Liver (tissue), 9 donors: Measurements from ENCODE around the gene KDM3B. TPM values are rescaled to one million over a fixed set of nuclear protein-coding genes. Genes with fewer than 3 reads are reported as not detected.

Experiments
- DNase-seq: peaks from one replicate; pipeline ENCODE4 v3.0.0-alpha.2; 2017; ENCODE audit warnings: low spot score
- H3K27ac ChIP-seq, 2 donors: one replicate each; pipeline ENCODE4 v1.7.0; 2013; ENCODE audit warnings: inconsistent platforms in 2 of 2, low read length in 2 of 2, control low read depth in 1 of 2, low read depth in 1 of 2, mild to moderate bottlenecking in 1 of 2
- H3K27me3 ChIP-seq, 4 donors: one replicate each; pipeline versions ENCODE4 v1.6.1 to v1.7.0; 2013; ENCODE audit warnings: low read length in 3 of 4, inconsistent platforms in 1 of 4, mild to moderate bottlenecking in 1 of 4, moderate library complexity in 1 of 4; ENCODE audit not compliant: control insufficient read depth in 4 of 4, insufficient read depth in 4 of 4
- H3K36me3 ChIP-seq, 4 donors: one replicate each; pipeline versions ENCODE4 v1.6.1 to v1.7.0; 2013; ENCODE audit warnings: low read length in 3 of 4, mild to moderate bottlenecking in 3 of 4, low read depth in 1 of 4, moderate library complexity in 1 of 4; ENCODE audit not compliant: control insufficient read depth in 4 of 4, insufficient read depth in 3 of 4
- H3K4me1 ChIP-seq, 4 donors: one replicate each; pipeline versions ENCODE4 v1.6.1 to v1.7.0; 2013; ENCODE audit warnings: low read length in 3 of 4, mild to moderate bottlenecking in 3 of 4, moderate library complexity in 1 of 4; ENCODE audit not compliant: control insufficient read depth in 4 of 4, insufficient read depth in 4 of 4
- H3K4me3 ChIP-seq, 3 donors: one replicate each; pipeline versions ENCODE4 v1.6.1 to v1.7.0; 2013; ENCODE audit warnings: low read length in 3 of 3, control low read depth in 1 of 3, low read depth in 1 of 3, mild to moderate bottlenecking in 1 of 3
- H3K9ac ChIP-seq, 2 donors: one replicate each; pipeline ENCODE4 v1.7.0; 2013; ENCODE audit warnings: low read length in 2 of 2, mild to moderate bottlenecking in 2 of 2, moderate library complexity in 2 of 2, control low read depth in 1 of 2, low read depth in 1 of 2
- H3K9me3 ChIP-seq, 4 donors: one replicate each; pipeline versions ENCODE4 v1.6.1 to v1.7.0; 2013; ENCODE audit warnings: low read length in 3 of 4; ENCODE audit not compliant: control insufficient read depth in 4 of 4
- EGR1 ChIP-seq, 2 donors: IDR thresholded peaks; 2 replicates each; pipeline ENCODE4 v1.6.1; 2016 to 2018; ENCODE audit warnings: antibody characterized with exemption in 2 of 2, low read depth in 2 of 2
- FOXA1 ChIP-seq: IDR thresholded peaks from 2 replicates; pipeline ENCODE4 v1.6.1; 2016; ENCODE audit warnings: antibody characterized with exemption
- FOXA2 ChIP-seq: IDR thresholded peaks from 2 replicates; pipeline ENCODE4 v1.6.1; 2016; ENCODE audit warnings: antibody characterized with exemption
- GABPA ChIP-seq, 2 donors: IDR thresholded peaks in 1 of 2; conservative IDR thresholded peaks in 1 of 2; 2 replicates each; pipeline ENCODE4 v1.6.1; 2016; ENCODE audit warnings: antibody characterized with exemption in 2 of 2, mild to moderate bottlenecking in 1 of 2, moderate library complexity in 1 of 2
- HNF4A ChIP-seq, 2 donors: conservative IDR thresholded peaks; 2 replicates each; pipeline ENCODE4 v1.6.1; 2016; ENCODE audit warnings: antibody characterized with exemption in 2 of 2, mild to moderate bottlenecking in 2 of 2
- HNF4G ChIP-seq: IDR thresholded peaks from 2 replicates; pipeline ENCODE4 v1.6.1; 2016; ENCODE audit warnings: antibody characterized with exemption
- JUND ChIP-seq, 2 donors: IDR thresholded peaks; 2 replicates each; pipeline ENCODE4 v1.6.1; 2016; ENCODE audit warnings: antibody characterized with exemption in 2 of 2
- NR2F2 ChIP-seq: IDR thresholded peaks from 2 replicates; pipeline ENCODE4 v1.6.1; 2016; ENCODE audit warnings: antibody characterized with exemption
- RAD21 ChIP-seq, 2 donors: IDR thresholded peaks; 2 replicates each; pipeline ENCODE4 v1.6.1; 2016; ENCODE audit warnings: antibody characterized with exemption in 2 of 2, mild to moderate bottlenecking in 2 of 2
- RXRA ChIP-seq, 2 donors: IDR thresholded peaks; 2 replicates each; pipeline ENCODE4 v1.6.1; 2017 to 2018; ENCODE audit warnings: antibody characterized with exemption in 2 of 2, mild to moderate bottlenecking in 1 of 2
- SP1 ChIP-seq: IDR thresholded peaks from 2 replicates; pipeline ENCODE4 v1.6.1; 2018; ENCODE audit warnings: antibody characterized with exemption, mild to moderate bottlenecking
- TAF1 ChIP-seq: conservative IDR thresholded peaks from 2 replicates; pipeline ENCODE4 v1.6.1; 2016; ENCODE audit warnings: antibody characterized with exemption, mild to moderate bottlenecking
- YY1 ChIP-seq: IDR thresholded peaks from 2 replicates; pipeline ENCODE4 v1.6.1; 2016; ENCODE audit warnings: antibody characterized with exemption, mild to moderate bottlenecking
- WGBS: extraction: QIAGEN DNeasy Blood & Tissue Kit; methylation state at CpG from one replicate; pipeline ENCODE4 v1.1.7; 2013; 5-methylcytosine and 5-hydroxymethylcytosine counted together
- polyA plus RNA-seq, 2 donors: library from polyadenylated mRNA; stranded (reverse) in 1 of 2; unstranded in 1 of 2; fragments of 200-250 nt in 1 of 2; fragments of >200 nt in 1 of 2; fragmentation: Nextera tagmentation in 1 of 2; extraction: Ambion mirVana in 1 of 2; gene quantifications; one replicate each; pipeline versions ENCODE4 v1.2.1 to v1.2.3, GENCODE V29; 2013 to 2015
- total RNA-seq, 2 donors: library from RNA; depleted of rRNA; stranded (reverse); fragments of >200 nt; gene quantifications; one replicate each; pipeline ENCODE4 v1.2.3, GENCODE V29; 2014
- TF ChIP-seq, protein P1 (sequence below): IDR thresholded peaks from 2 replicates; pipeline ENCODE4 v1.6.1; 2016; ENCODE audit warnings: antibody characterized with exemption, mild to moderate bottlenecking
- TF ChIP-seq, protein P2 (sequence below): IDR thresholded peaks from 2 replicates; pipeline ENCODE4 v1.6.1; 2016; ENCODE audit warnings: antibody characterized with exemption
- TF ChIP-seq, protein P3 (sequence below): fragments of 150-350 bp; IDR thresholded peaks from 2 replicates; pipeline ENCODE4 v1.5.1; 2017; ENCODE audit warnings: improper control_type of control experiment, low read depth, low read length; ENCODE audit not compliant: missing input control
- TF ChIP-seq, protein P4 (sequence below): IDR thresholded peaks from 2 replicates; pipeline ENCODE4 v1.6.1; 2016; ENCODE audit warnings: antibody characterized with exemption
- TF ChIP-seq, protein P5 (sequence below): IDR thresholded peaks from 2 replicates; pipeline ENCODE4 v1.6.1; 2016; ENCODE audit warnings: antibody characterized with exemption
- donor health status: healthy.
- donor health status: healthy.
- donor health status: healthy.
- donor health status: healthy.
- donor health status: healthy.

The KDM3B gene
- total and polyA plus RNA-seq, 4 donors, result 6.8 to 39.6 (median 18.8) TPM

DNA sequence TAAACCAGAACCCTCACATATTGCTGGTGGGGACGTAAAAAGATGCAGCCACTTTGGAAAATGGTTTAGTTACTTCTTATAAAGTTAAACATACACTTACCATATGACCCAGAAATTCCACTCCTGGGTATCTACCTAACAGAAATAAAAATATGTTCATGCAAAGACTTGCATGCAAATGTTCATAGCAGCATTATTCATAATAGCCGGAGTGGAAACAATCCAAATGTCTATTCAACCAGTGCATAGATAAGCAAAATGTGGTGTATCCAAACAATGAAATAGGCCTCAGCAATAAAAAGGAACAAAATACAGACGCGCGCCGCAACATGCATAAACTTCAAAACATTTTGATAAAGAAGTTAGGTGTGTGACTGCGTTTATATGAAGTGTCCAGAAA, 124.4 kb downstream of the KDM3B start (continued):
- TF ChIP-seq, protein P1, sequence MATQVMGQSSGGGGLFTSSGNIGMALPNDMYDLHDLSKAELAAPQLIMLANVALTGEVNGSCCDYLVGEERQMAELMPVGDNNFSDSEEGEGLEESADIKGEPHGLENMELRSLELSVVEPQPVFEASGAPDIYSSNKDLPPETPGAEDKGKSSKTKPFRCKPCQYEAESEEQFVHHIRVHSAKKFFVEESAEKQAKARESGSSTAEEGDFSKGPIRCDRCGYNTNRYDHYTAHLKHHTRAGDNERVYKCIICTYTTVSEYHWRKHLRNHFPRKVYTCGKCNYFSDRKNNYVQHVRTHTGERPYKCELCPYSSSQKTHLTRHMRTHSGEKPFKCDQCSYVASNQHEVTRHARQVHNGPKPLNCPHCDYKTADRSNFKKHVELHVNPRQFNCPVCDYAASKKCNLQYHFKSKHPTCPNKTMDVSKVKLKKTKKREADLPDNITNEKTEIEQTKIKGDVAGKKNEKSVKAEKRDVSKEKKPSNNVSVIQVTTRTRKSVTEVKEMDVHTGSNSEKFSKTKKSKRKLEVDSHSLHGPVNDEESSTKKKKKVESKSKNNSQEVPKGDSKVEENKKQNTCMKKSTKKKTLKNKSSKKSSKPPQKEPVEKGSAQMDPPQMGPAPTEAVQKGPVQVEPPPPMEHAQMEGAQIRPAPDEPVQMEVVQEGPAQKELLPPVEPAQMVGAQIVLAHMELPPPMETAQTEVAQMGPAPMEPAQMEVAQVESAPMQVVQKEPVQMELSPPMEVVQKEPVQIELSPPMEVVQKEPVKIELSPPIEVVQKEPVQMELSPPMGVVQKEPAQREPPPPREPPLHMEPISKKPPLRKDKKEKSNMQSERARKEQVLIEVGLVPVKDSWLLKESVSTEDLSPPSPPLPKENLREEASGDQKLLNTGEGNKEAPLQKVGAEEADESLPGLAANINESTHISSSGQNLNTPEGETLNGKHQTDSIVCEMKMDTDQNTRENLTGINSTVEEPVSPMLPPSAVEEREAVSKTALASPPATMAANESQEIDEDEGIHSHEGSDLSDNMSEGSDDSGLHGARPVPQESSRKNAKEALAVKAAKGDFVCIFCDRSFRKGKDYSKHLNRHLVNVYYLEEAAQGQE, result no peak
- no peak for TF ChIP-seq RAD21 (IDR thresholded peaks at IDR 0.05)
- TF ChIP-seq, protein P2, sequence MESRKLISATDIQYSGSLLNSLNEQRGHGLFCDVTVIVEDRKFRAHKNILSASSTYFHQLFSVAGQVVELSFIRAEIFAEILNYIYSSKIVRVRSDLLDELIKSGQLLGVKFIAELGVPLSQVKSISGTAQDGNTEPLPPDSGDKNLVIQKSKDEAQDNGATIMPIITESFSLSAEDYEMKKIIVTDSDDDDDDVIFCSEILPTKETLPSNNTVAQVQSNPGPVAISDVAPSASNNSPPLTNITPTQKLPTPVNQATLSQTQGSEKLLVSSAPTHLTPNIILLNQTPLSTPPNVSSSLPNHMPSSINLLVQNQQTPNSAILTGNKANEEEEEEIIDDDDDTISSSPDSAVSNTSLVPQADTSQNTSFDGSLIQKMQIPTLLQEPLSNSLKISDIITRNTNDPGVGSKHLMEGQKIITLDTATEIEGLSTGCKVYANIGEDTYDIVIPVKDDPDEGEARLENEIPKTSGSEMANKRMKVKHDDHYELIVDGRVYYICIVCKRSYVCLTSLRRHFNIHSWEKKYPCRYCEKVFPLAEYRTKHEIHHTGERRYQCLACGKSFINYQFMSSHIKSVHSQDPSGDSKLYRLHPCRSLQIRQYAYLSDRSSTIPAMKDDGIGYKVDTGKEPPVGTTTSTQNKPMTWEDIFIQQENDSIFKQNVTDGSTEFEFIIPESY, result no peak
- TF ChIP-seq HNF4G, result no peak

DNA sequence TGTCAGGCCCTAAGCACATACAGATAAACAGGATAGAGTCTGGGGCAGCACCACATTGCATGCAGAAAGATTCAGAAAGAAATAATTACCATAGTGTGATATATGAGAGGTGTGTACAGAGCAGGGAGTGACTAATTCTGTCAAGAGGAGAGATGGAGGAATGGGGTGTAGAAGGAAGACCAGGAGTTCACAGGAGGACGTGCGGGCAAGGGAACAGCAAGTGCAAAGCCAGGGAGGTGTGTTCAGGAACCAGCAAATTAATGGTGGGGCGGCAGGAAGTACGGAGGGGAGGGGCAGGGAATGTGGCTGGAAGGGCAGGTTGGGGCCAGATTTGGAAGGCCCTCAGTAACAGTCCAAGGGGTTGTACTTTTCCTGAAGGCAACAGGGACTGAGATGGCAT, 130.2 kb downstream of the KDM3B start:
- H3K27ac ChIP-seq, result no peak overlapping the region
- H3K9me3 ChIP-seq, result no peaks in the 10 kb centered on the region
- no peaks in the 10 kb centered on the region for H3K4me1 ChIP-seq
- DNase-seq, result no peak
- no peak overlapping the region for H3K4me3 ChIP-seq
- H3K36me3 ChIP-seq, result no peaks in the 10 kb centered on the region
- TF ChIP-seq RXRA (IDR thresholded peaks at IDR 0.05), result no peak
- TF ChIP-seq TAF1, result no peak
- no peak for TF ChIP-seq FOXA1
- TF ChIP-seq, protein P3, sequence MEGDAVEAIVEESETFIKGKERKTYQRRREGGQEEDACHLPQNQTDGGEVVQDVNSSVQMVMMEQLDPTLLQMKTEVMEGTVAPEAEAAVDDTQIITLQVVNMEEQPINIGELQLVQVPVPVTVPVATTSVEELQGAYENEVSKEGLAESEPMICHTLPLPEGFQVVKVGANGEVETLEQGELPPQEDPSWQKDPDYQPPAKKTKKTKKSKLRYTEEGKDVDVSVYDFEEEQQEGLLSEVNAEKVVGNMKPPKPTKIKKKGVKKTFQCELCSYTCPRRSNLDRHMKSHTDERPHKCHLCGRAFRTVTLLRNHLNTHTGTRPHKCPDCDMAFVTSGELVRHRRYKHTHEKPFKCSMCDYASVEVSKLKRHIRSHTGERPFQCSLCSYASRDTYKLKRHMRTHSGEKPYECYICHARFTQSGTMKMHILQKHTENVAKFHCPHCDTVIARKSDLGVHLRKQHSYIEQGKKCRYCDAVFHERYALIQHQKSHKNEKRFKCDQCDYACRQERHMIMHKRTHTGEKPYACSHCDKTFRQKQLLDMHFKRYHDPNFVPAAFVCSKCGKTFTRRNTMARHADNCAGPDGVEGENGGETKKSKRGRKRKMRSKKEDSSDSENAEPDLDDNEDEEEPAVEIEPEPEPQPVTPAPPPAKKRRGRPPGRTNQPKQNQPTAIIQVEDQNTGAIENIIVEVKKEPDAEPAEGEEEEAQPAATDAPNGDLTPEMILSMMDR, result no peak
- no peak for TF ChIP-seq YY1
- no peak for TF ChIP-seq HNF4G
- TF ChIP-seq HNF4A (conservative IDR thresholded peaks at IDR 0.05), result no peak
- TF ChIP-seq FOXA2, result no peak
- no peak for TF ChIP-seq RAD21 (IDR thresholded peaks at IDR 0.05)
- TF ChIP-seq GABPA (IDR thresholded peaks at IDR 0.05 in 1 of 2, conservative IDR thresholded peaks at IDR 0.05 in 1 of 2), result no peak
- no peak for TF ChIP-seq NR2F2
- no peak for TF ChIP-seq JUND (IDR thresholded peaks at IDR 0.05)
- TF ChIP-seq, protein P4, sequence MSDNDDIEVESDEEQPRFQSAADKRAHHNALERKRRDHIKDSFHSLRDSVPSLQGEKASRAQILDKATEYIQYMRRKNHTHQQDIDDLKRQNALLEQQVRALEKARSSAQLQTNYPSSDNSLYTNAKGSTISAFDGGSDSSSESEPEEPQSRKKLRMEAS, result no peak
- no peak for TF ChIP-seq SP1
- TF ChIP-seq, protein P1, result no peak
- TF ChIP-seq EGR1 (IDR thresholded peaks at IDR 0.05; ENCODE audit: low read depth in 2 of 2), result no peak
- TF ChIP-seq, protein P2, result no peak
- TF ChIP-seq, protein P5, sequence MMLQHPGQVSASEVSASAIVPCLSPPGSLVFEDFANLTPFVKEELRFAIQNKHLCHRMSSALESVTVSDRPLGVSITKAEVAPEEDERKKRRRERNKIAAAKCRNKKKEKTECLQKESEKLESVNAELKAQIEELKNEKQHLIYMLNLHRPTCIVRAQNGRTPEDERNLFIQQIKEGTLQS, result no peak
- H3K27me3 ChIP-seq, result no peaks in the 10 kb centered on the region
- H3K9ac ChIP-seq, result no peak overlapping the region
- 64% methylated on average over 4 of the region's 4 CpGs for WGBS
